ENCODE measurements around the gene FBP2.

- TF ChIP-seq CTCF (IDR thresholded peaks at IDR 0.05) = no peak
- TF ChIP-seq POLR2A (IDR thresholded peaks at IDR 0.05) = no peak
Measured at GRCh38 chr9:94568250-94568889, 25.3 kb downstream of the FBP2 start.

Data from Peyer's patch (tissue), 4 donors.